Airway epithelial cell (primary cell): ENCODE measurements around the gene PRRG1. TPM values are rescaled to one million over a fixed set of nuclear protein-coding genes. Genes with fewer than 3 reads are reported as not detected.

Experiments
- total RNA-seq: library from RNA; depleted of rRNA; stranded (reverse); fragments of >200 nt; gene quantifications from 2 replicates; pipeline ENCODE4 v1.2.3, GENCODE V29; 2015

Gene PRRG1
- 9.5 and 14.4 TPM in 2 replicates for total RNA-seq

GRCh38 chrX:37349221-37350033, at the start of gene PRRG1:
PRRG1 (plus strand) TSS chrX:37349364; CDS start chrX:37406250, 56,886 bp downstream.

Other genes starting within 250 kb of the PRRG1 start
- gene LANCL3, start 222.3 kb downstream of the PRRG1 start, total RNA-seq = 0.05 and 0.78 TPM in 2 replicates